Activated CD4-positive, alpha-beta T cell treated with anti-CD3 and anti-CD28 coated beads, Interleukin-2, amount 50 U/mL, for 1 hour (primary cell): ENCODE data around the gene LPP.

ENCODE experiments used
- DNase-seq: peaks from one replicate; pipeline ENCODE4 v3.0.0-alpha.2; 2020

The LPP gene

GRCh38 chr3:188229726-188230125, 75.8 kb downstream of the LPP start:
- DNase-seq = no peak

- DNase-seq = no peak
These were observed 77.0 kb downstream of the LPP start for GRCh38 chr3:188230962-188231361.

GRCh38 chr3:188231456-188231855, 77.5 kb downstream of the LPP start:
- no peak for DNase-seq

GRCh38 chr3:188232656-188233055, 78.7 kb downstream of the LPP start:
- DNase-seq = no peak

- DNase-seq = no peak
These were observed 79.4 kb downstream of the LPP start for GRCh38 chr3:188233320-188233719.

- DNase-seq = no peak
These were observed 80.2 kb downstream of the LPP start for GRCh38 chr3:188234132-188234531.

- no peak for DNase-seq
These were observed 82.3 kb downstream of the LPP start for GRCh38 chr3:188236271-188236670.

- no peak for DNase-seq
These were observed 85.1 kb downstream of the LPP start for GRCh38 chr3:188239035-188239434.

GRCh38 chr3:188239577-188239976, 85.6 kb downstream of the LPP start:
- no peak for DNase-seq

GRCh38 chr3:188240189-188240981, 86.4 kb downstream of the LPP start:
- DNase-seq = no peak

GRCh38 chr3:188241072-188241471, 87.1 kb downstream of the LPP start:
- DNase-seq = no peak

- DNase-seq = no peak
These were observed 87.9 kb downstream of the LPP start for GRCh38 chr3:188241883-188242282.

GRCh38 chr3:188242436-188243123, 88.6 kb downstream of the LPP start:
- no peak for DNase-seq

GRCh38 chr3:188243124-188243795, 89.3 kb downstream of the LPP start:
- DNase-seq = no peak

GRCh38 chr3:188244395-188244861, 90.5 kb downstream of the LPP start:
- no peak for DNase-seq

- no peak for DNase-seq
These were observed 92.9 kb downstream of the LPP start for GRCh38 chr3:188246905-188247304.

- no peak for DNase-seq
These were observed 94.1 kb downstream of the LPP start for GRCh38 chr3:188248036-188248561.

GRCh38 chr3:188253123-188253793, 99.3 kb downstream of the LPP start:
- no peak for DNase-seq

- DNase-seq = no peak
These were observed 100.0 kb downstream of the LPP start for GRCh38 chr3:188253800-188254452.

- DNase-seq = no peak
These were observed 100.6 kb downstream of the LPP start for GRCh38 chr3:188254520-188255070.

- DNase-seq = no peak
These were observed 101.2 kb downstream of the LPP start for GRCh38 chr3:188255190-188255589.

- DNase-seq = no peak
These were observed 102.8 kb downstream of the LPP start for GRCh38 chr3:188256758-188257157.
